Activated T-helper 1 cell treated with Interleukin-2 at 50 U/mL for 16 hours (primary cell): ENCODE results near the gene HEATR9.
A peak's percentile ranks its signal among the peaks of the same experiment; 100 is the strongest.
"Not testable (repeated sequence)": the region's sequence is repeated elsewhere in the genome, so short reads cannot be mapped to it uniquely, and the experiment has no call there.

Source experiments
- DNase-seq: peaks from one replicate; pipeline ENCODE4 v3.0.0-alpha.2; 2020; ENCODE audit warnings: low read depth

Gene HEATR9, protein sequence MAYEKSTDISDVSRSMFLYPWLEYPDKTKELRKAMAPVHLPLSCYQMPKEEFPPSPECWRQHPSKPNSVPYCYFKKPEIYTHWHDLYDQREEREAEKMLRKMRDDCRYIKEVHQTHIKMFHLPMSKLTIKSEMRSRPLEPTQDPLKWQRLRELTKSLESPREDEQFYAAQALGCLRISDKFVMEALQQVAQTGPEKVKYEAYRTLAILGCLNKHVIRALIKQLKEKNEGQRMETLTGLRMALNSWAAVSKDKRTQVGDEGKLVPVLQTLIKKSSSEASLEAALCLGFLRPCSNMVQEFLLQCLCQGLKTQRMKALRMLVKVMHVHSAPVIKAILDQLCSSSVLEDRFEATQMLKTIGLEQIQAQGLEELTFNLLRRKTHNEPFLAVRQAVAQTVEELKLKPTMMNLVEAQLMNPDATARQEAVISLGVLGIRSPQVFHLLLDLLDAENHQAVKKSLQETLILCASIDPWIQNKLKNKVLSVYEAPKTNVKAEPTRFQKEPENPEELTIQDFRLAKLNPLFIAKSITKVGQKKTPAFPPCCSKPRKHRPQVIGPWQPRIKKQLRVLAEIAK

GRCh38 chr17:35868737-35869136, at the start of gene HEATR9:
Gene HEATR9 (minus strand): TSS chr17:35868891. CDS start chr17:35868742, 149 bp downstream.
- no peak for DNase-seq

GRCh38 chr17:35917519-35918213, 49.0 kb upstream of the HEATR9 start:
- DNase-seq: no peak

DNA sequence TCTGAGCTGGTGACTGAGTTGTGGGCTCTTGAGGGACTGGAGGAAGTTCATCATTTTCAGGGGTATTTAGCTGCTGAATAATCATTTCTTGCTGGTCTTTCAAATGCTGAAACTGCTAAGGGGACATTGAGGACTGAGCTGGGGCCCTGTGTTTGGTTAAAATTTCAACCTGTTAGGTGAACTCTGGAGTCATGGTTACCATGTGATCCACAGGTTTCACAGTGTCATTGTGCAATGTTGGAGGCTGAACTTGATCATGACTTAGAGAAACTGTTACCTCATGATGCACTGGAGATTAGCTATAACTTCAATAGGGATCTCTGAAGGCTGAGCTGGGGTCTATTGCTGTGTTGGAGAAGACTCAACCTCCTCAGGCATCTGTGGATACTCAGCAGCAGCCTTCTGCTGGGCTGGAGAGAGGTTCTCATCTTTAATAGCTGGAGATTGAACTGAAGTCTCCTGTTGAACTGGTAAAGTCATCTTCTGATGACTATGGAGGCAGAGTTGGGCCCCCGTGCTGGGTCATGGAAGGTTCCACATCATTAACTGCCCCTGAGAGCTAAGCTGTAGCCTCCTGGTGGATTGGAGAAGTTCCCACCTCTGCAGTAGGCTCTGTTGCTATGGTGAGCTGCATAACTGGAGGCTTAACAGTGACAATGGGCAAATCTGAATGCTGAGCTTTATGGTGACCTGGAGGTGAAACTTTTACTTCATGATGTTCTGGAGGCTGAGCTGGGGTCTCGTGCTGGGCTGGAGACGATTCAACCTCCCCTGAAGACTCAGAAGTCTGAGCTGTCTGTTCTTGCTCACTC, 46.7 kb upstream of the HEATR9 start:
- DNase-seq: no peak

- DNase-seq: no peak
These were observed 45.7 kb upstream of the HEATR9 start for GRCh38 chr17:35914354-35914753.

DNA sequence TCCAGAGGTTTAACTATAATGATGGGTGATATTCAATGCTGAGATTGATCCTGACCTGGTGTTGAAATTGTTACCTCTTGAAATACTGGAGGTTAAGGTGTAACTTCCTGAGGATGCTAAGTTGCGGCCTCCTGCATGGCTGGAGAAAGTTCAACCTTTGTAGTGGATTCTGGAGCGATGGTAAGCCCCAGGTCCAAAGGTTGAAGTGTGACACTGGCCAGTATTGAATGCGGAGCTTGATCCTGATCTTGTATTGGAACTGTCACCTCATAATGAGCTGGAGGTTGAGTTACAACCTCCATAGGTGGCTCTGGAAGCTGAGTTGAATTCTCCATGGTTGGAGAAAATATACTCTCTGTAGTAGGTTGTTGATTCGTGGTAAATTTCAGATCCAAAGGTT, 44.9 kb upstream of the HEATR9 start:
- no peak for DNase-seq

- DNase-seq: no peak
These were observed 44.3 kb upstream of the HEATR9 start for GRCh38 chr17:35912942-35913341.

DNA sequence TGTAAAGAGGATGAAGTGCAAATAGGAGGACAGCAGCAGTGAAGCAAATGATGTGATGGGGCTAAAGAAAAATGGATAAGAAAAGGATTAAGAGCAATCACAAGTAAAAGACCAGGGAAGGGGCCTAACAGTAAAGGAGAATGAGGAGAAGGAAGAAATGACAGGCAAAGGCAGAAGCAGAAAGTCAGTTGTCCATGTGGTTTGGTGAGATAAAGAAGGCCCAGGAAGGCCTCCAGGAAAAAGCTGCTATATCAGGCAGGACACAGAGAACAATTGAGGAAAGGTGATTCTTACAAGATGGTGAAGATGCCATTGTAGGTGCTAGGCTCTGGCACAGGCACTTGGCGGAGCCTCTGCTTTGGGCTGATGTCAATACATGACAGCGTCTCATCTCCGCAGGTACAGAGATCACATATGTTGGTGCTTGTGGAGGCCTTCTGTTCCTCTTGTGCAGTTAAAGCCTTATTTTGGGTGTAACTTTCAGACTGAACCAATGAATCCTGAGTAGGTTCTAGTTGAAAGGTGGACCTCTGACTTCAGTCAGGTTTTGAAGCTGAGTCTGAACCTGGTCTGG, 43.7 kb upstream of the HEATR9 start:
- DNase-seq: no peak

GRCh38 chr17:35909408-35909807, 40.7 kb upstream of the HEATR9 start:
- DNase-seq: no peak

- DNase-seq: no peak
These were observed 39.0 kb upstream of the HEATR9 start for GRCh38 chr17:35907691-35908090.

DNA sequence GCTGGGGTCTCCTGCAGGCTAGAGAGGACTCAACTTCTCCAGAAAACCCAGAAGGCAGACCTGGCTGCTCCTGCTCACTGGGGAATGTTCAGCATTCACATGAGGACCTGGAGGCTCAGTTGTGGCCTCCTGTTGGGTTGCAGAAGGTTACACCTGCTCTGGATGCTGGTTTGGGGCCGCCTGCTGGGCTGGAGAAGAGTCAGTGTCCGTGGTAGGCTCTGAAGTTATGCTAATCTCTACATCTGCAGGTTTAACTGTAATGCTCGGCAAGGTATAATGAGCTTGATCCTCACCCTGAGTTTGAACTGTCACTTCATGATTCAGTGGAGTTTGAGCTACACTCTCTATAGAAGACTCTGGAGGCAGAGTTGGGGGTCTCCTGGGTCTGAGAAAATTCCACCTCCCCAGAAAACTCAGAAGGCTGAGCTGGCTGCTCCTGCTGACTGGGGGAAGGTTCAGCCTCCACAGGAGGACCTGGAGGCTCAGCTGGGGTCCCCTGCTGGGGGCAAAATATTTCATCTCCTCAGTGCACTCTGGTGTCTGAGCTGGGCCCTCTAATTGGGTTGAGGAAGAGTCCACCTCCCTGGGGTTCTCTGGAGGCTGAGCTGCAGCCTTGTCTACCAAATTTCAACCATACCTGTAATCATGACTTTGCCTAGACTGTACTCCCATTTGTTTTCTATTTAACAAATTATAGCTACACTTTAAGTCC, 38.4 kb upstream of the HEATR9 start:
- DNase-seq: no peak

- DNase-seq: no peak
These were observed 37.7 kb upstream of the HEATR9 start for GRCh38 chr17:35906191-35906925.

GRCh38 chr17:35903451-35903850, 34.8 kb upstream of the HEATR9 start:
- no peak for DNase-seq

- no peak for DNase-seq
These were observed 33.0 kb upstream of the HEATR9 start for GRCh38 chr17:35901631-35902175.

- no peak for DNase-seq
These were observed 32.2 kb upstream of the HEATR9 start for GRCh38 chr17:35900708-35901480.

GRCh38 chr17:35900280-35900679, 31.6 kb upstream of the HEATR9 start:
- DNase-seq: no peak

DNA sequence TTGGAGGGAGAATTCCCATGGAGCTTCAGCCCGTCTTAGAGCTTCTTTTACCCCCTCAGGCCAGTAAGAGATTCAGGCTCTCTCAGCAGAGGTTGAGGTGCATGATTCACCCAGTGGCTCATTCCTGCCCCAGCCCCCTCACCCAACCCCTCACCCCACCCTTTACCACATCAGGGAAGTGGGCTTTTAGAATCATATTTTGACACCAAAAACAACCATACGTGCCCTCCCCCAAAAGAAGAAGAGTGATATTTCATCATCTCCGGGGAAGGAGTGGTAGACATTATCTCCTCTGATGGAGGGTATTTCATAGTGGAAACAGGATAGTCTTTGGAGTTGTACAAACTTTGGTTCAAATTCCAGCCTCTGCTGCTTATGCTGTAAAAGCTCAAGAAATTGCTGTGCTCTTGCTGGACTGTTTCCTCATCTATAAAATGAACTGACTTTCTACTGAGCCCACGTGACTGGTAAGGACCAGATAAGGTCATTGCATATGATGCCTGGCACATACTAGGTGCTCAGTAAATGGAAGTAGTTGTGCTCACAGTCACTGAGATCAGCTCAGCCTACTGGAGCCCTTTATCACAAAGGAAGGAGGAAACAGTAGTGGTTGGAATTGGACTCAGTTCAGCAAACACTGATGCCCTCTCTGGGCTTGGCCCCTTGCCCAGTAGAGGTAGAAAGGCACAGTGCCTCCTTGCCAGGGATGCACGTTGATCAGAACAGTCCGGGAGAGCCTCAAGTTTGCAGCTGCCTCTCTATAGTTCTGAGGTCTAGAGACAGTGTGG, 29.8 kb upstream of the HEATR9 start:
- peak; percentile 34 for DNase-seq

DNA sequence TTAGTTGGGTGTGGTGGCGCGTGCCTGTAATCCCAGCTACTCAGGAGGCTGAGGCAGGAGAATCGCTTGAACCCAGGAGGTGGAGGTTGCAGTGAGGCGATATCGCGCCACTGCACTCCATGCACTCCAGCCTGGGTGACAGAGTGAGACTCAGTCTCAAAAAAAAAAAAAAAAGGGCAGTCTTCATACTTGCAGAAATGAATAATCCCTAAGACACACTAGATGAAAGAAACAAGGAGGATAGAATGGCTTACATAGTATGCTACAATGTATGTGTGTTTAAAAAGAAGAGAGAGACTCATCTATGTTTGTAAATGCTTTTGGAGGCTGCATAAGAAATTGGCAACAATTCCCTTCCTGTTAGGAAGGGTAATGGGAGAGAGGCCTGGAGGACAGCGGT, 29.1 kb upstream of the HEATR9 start:
- not testable (repeated sequence) for DNase-seq
